ENCODE measurements around the gene IGF2BP1.
"Not testable (repeated sequence)": the region's sequence is repeated elsewhere in the genome, so short reads cannot be mapped to it uniquely, and the experiment has no call there.

The IGF2BP1 gene

GRCh38 chr17:48995974-48996721 lies 1.0 kb upstream of the IGF2BP1 start:
- DNase-seq, result peak in 2 of 4 experiments; percentile 22 to 25

DNA sequence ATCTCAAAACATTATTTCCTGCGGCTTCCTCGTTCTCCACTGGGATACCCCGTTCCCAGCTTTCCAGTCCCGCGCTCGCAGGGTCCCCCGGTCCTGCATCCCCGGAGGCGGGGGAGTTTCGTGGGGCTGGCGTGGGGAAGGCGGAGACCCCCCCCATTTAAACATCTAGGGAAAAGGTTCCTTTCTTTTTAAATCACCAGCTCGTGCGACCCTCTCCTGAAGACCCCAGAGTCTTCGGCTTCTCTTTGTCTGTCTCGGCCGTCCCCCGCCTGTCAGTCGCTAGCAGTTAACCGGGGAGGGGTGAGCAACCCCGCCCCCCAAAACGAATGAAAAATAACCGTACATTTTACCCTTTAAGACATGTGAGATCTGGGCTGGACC lies 473 bp upstream of the IGF2BP1 start:
- no peak for DNase-seq

GRCh38 chr17:48997827-48998586 lies 822 bp downstream of the IGF2BP1 start:
- DNase-seq, result peak in 1 of 4 experiments; percentile 11

DNA sequence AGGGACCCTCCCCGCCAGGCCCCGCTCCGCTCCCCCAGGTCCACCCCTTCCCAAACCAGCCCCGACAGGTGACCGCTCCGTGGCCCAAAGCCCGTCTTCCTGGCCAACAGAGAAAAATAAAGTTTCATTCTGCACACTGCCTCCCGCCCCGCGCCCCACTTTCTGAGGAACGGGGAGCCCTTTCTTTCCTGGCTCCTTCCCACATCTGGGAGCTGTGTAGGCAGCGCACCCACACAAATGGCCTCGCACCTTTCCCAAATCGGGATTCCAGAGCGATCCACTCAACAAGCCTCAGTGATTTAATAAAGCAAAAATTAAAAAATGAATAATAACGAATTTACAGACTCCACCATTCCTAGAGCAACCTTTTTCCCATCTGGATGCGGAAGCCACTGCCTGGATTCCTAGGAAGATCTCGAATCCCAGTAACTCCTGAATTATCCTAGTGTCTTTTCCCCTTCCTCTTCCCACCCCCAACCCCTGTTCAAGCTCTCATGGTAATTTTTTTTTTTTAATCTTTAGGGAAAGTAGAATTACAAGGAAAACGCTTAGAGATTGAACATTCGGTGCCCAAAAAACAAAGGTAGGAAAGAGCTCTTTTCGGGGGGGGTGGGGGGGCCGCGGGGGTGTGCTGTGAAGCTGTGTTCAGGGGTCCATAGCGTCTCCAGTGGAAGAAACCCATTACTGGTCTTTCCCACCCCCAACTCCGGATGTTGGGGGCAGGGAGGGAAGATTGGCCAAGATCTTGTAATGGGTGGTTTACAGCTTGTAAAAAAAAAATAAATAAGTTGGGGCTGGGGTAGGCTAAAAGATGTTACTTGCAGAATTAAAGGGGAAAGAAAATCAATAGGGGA lies 1.6 kb downstream of the IGF2BP1 start:
- no peak for DNase-seq

DNA sequence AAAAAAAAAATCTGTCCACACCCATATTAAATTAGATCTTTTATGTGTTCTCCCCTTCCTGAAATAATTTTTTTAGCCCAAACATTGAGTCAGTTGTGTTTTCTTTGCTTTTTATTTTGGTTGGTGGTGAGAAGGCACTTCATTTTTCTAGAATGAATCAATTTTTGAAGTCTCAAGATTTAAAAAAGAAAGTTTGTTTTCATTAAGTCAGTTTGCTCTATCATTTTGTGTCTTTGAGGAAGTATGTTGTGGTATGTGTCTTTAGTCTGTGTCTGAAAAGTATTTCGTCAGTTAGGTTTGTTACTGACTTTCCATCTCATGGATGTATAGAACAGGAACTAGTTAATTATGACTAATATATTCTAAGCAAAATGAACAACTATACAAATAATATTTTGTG lies 3.8 kb downstream of the IGF2BP1 start:
- peak in 2 of 4 experiments; percentile 53 to 62 for DNase-seq

- DNase-seq, result no peak
Measured at GRCh38 chr17:49001671-49002070, 4.5 kb downstream of the IGF2BP1 start.

- no peak for DNase-seq
Measured at GRCh38 chr17:49002331-49002730, 5.1 kb downstream of the IGF2BP1 start.

GRCh38 chr17:49002766-49003165 lies 5.6 kb downstream of the IGF2BP1 start:
- no peak for DNase-seq

- DNase-seq, result peak in 2 of 4 experiments; percentile 16 to 39
Measured at GRCh38 chr17:49003557-49004511, 6.6 kb downstream of the IGF2BP1 start.

DNA sequence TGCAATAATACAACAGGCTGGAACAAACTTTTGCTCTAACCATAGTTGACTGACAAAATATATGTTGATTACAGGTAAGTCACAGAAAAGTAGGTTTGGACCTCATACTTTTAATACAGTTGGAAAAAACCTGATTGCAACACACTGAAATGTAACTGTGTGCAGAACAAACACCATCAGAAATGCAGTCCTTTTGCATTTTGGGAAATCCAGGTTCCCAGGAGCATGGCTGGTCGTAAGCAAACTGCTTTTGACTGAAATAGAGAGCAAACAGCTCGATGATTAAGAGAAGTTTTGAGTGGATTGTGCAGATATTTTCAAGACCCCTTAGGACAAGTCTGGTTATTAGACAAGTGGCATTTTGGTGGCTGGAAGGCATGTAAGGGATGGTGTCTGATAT lies 8.0 kb downstream of the IGF2BP1 start:
- DNase-seq, result no peak

- not testable (repeated sequence) for DNase-seq
Measured at GRCh38 chr17:49008908-49009307, 11.7 kb downstream of the IGF2BP1 start.

- DNase-seq, result no peak
Measured at GRCh38 chr17:49012769-49013255, 15.6 kb downstream of the IGF2BP1 start.

GRCh38 chr17:49013311-49014213 lies 16.4 kb downstream of the IGF2BP1 start:
- DNase-seq, result no peak

GRCh38 chr17:49015179-49015923 lies 18.2 kb downstream of the IGF2BP1 start:
- DNase-seq, result no peak

DNA sequence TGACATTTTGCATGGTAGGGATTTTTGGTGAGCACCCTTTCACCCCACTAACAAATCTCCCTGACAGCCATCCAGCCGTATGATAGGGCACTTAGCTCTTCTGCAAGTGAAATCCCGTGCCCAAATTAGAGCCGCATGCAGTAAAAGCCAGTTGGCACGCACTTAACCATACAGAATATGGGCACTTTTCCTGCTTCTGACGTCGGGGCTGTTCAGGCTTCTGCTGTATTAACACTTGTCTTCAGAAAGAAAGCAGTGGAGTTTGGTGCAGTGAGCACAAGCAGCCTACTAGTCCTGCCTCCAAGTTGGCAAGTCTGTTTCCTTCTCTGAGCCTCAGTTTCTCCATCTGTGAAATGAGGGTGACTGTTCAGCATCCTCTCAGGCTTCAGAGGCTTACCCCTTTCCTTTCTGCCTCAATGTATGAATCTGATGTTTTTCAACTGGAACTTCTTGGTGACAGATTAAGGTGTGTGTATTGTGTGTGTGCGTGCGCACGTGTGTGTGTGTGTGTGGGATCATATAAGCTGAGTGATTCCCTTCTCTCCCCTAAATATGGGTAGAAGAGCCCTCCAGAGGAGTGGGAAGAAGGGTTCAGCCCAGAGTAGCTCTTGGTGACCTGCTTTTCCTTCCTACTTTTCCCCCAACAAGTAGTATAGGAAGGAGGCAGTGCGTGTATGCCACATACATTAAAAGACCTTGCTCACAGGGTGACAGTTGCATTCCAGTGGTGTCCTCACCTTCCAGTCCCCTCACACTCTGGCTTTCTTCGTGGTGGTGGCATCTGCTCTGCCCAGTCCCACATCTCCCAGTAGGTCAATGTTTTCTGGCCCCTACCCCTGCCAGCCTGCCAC lies 19.0 kb downstream of the IGF2BP1 start:
- DNase-seq, result no peak

- no peak for DNase-seq
Measured at GRCh38 chr17:49016775-49017463, 19.7 kb downstream of the IGF2BP1 start.

DNA sequence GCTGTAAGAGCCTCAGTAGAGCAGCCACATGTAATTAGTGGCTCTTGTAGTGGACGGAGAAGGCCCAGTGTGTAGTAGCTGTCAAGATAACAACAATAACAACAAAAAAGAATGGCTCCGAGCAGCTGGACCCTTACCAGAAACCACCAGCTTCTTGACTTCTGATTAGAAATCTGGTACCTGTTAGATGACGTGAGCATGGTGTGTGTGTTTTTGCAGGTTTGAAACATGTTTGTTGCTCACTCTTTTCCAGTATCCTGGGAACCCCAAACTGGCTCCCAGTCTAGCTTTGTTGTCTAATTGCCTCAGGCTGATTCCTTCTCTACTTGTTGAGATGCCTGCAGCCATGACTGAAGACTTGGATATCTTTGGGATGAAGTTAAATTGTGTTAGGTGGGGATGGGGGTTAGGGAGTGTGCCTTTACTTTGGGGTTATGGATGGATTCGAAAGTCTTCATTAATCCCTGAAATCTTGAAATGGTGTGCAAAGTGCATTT lies 21.0 kb downstream of the IGF2BP1 start:
- no peak for DNase-seq

DNA sequence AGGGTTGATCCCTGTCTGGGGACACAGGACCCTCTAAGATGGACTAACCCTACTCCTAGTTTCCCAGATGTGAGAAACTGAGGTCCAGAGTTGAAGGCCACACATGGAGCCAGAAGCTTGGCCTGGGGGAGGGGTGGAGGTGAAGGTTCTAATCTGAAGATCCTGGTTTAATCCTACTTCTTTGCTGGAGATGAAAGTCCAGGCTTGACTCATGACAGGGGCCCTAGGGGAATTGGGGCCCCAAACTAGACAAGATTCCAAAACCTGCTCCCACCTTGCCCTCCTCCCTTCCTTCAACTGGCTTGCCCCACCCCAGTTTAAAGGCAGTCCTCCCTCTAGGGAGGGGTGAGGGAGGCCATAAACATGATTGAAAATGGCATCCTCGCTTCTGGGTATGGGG lies 21.6 kb downstream of the IGF2BP1 start:
- no peak for DNase-seq

Measured in suppressor macrophage (primary cell).